Sciatic nerve (tissue), 2 donors: ENCODE data around the gene MED22. TPM values are rescaled to one million over a fixed set of nuclear protein-coding genes. Genes with fewer than 3 reads are reported as not detected.
A peak's percentile ranks its signal among the peaks of the same experiment; 100 is the strongest.

ENCODE experiments used
- ATAC-seq: fragments of 200-7000 bp; cut with Tn5 transposase; one replicate; pipeline ENCODE4 v1.9.1; 2020; ENCODE audit warnings: mild to moderate bottlenecking, moderate library complexity
- DNase-seq: peaks from one replicate; pipeline ENCODE4 v3.0.0-alpha.2; 2020; ENCODE audit warnings: low spot score
- intact Hi-C: fragments of 100-400 bp; cut with DNase I; formaldehyde crosslinking; loops from one replicate; pipeline ENCODE4 v1.14.2; 2022
- total RNA-seq: library from RNA; stranded (reverse); fragmentation: NEBNext Ultra II Directional; extraction: Animal tissue kit (Norgen Biotek cat#: 25700); gene quantifications from one replicate; pipeline ENCODE4 v1.2.1, GENCODE V29; 2021
- donor health status: DM: no; HTN: no; CAD: no.
- donor health status: DM: no; HTN: no; CAD: no.

MED22 gene
- total RNA-seq, 1 donor from 2014 or later: 36.2 TPM

- DNase-seq (no peak), ATAC-seq (no peak)
- intact Hi-C loops: no loop called here
Measured at GRCh38 chr9:133360400-133361393, 12.8 kb upstream of the MED22 start.

- peak; percentile 36 for ATAC-seq
- intact Hi-C loops: no loop called here
- no peak for DNase-seq
Measured at GRCh38 chr9:133359399-133360175, 11.7 kb upstream of the MED22 start.

- DNase-seq (no peak), ATAC-seq (no peak)
- intact Hi-C loops: no loop called here
Measured at GRCh38 chr9:133357656-133358055, 9.7 kb upstream of the MED22 start.

- ATAC-seq: peak; percentile 93
- DNase-seq: peak; percentile 93
- intact Hi-C loops: no loop called here
Measured at GRCh38 chr9:133356391-133357091, 8.6 kb upstream of the MED22 start, which contains the start of the genes SURF1 and SURF2. Gene SURF1, minus strand, starts transcription at chr9:133356487. Its CDS starts 34 bp downstream, at chr9:133356453. Gene SURF2, plus strand, starts transcription at chr9:133356550. Its CDS starts 43 bp downstream, at chr9:133356593.

- DNase-seq (no peak), ATAC-seq (no peak)
- intact Hi-C loops: no loop called here
Measured at GRCh38 chr9:133355881-133356357, 8.0 kb upstream of the MED22 start.

GRCh38 chr9:133354766-133355165 is 6.8 kb upstream of the MED22 start:
- DNase-seq (no peak), ATAC-seq (no peak)
- intact Hi-C loops: no loop called here

GRCh38 chr9:133353548-133353947 is 5.6 kb upstream of the MED22 start:
- ATAC-seq: no peak
- intact Hi-C loops: no loop called here

GRCh38 chr9:133352635-133353340 is 4.9 kb upstream of the MED22 start:
- intact Hi-C loops: no loop called here
- ATAC-seq: no peak
- no peak for DNase-seq

More at GRCh38 chr9:133353548-133353947, 5.6 kb upstream of the MED22 start:
- DNase-seq: no peak

GRCh38 chr9:133351908-133352634 is 4.1 kb upstream of the MED22 start:
- intact Hi-C loops: no loop called here
- ATAC-seq (no peak), DNase-seq (no peak)

GRCh38 chr9:133351526-133351907 is 3.6 kb upstream of the MED22 start:
- intact Hi-C loops: no loop called here
- ATAC-seq (no peak), DNase-seq (no peak)

- DNase-seq: no peak
- intact Hi-C loops: no loop called here
Measured at GRCh38 chr9:133349965-133350616, 2.2 kb upstream of the MED22 start.

GRCh38 chr9:133348718-133349573 is 1.0 kb upstream of the MED22 start:
- intact Hi-C loops: no loop called here
- no peak for ATAC-seq
- no peak for DNase-seq

More at GRCh38 chr9:133349965-133350616, 2.2 kb upstream of the MED22 start:
- no peak for ATAC-seq

GRCh38 chr9:133347515-133347984 is 381 bp downstream of the MED22 start:
- ATAC-seq (peak; percentile 60), DNase-seq (no peak)
- intact Hi-C loops: no loop called here

GRCh38 chr9:133346021-133346785 is 1.7 kb downstream of the MED22 start:
- intact Hi-C loops: no loop called here
- DNase-seq: no peak
- no peak for ATAC-seq

GRCh38 chr9:133345596-133345995 is 2.3 kb downstream of the MED22 start:
- ATAC-seq: no peak
- intact Hi-C loops: no loop called here
- DNase-seq: no peak

- DNase-seq (no peak), ATAC-seq (no peak)
- intact Hi-C loops: no loop called here
Measured at GRCh38 chr9:133344979-133345378, 3.0 kb downstream of the MED22 start.
